ENCODE results near the gene PDIA2.

GRCh38 chr16:330741-331140, 47.8 kb downstream of the PDIA2 start:
- no peak for TF ChIP-seq POLR2A (IDR thresholded peaks at IDR 0.05)
- no peak for TF ChIP-seq CTCF (IDR thresholded peaks at IDR 0.05)
- no peak for TF ChIP-seq EP300 (IDR thresholded peaks at IDR 0.05)
- no peak for TF ChIP-seq POLR2AphosphoS5 (IDR thresholded peaks at IDR 0.05)
